Measurements from ENCODE around the gene NECTIN1.

The NECTIN1 gene

DNA sequence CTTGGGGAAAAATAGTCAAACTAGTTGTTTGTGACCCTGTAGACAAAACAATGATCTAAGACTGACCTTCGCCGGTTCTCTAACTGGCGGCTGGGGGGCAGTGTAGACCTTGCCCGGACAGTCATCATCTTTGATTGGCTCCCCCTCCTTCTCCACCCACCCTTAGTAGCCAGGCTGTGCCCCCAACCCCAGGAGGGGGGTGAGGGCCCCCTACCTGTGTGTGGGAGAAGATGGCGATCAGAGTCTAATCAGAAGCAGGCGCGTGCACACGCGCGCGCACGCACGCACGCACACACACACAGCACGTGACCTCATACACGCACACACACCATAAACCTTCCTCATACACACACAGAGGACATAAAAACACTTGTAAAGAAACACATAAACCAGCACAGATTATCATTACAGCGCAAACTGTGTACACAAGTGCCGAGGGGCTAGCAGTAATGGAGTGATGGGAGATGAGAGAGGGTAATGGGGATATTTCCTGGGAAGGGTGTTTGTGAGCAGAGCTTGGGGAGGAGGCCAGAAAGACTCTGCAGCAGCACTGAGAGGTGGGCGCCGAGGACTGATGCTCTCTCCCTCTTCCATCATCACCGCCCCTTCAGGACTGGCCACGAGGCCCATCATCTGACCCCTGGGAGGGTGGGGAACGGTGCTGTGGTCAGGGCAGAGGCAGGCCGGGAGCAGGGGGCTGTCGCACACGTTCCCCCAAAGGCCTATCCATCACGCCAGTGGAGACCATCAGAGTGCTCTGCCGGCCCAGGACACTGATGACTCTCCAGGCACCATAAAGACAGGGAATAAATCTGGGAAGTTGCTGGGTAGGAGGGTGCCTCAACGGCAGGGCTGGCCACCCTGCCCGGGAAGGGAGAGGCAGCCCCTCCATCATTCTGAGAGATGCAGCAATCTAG, 12.2 kb downstream of the NECTIN1 start:
- Mint-ChIP-seq H3K9me3 (no peaks in the 10 kb centered on the region), H3K4me3 (no peak overlapping the region), H3K27ac (no peak overlapping the region)

DNA sequence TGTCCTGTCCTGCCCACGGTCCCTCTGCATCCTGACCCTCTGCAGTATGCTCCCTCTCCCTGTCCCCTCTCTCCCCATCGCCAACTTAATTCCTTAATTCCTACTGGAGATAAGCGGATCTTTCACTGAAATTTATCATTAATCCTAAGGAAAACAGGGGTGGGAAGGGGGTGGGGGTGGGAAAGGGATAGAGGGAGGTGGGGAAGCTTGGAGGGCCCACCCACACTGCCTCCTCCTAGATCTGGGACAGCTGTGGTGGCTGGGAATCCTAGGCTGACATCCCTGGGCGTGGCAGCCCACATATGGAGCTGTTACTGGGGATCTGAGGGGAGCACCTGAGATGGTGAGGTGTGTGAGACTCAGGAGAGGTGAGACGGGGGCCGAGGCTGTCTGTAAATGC, 14.4 kb downstream of the NECTIN1 start:
- H3K36me3 Mint-ChIP-seq (ENCODE audit: low read depth), result no peaks in the 10 kb centered on the region

More for the DNA sequence above, 12.2 kb downstream of the NECTIN1 start:
- Mint-ChIP-seq H3K27me3 (ENCODE audit: low read depth) (peaks cover under 1% of the 10 kb centered on the region), H3K36me3 (ENCODE audit: low read depth) (no peaks in the 10 kb centered on the region), H3K4me1 (ENCODE audit: low read depth) (no peaks in the 10 kb centered on the region)

DNA sequence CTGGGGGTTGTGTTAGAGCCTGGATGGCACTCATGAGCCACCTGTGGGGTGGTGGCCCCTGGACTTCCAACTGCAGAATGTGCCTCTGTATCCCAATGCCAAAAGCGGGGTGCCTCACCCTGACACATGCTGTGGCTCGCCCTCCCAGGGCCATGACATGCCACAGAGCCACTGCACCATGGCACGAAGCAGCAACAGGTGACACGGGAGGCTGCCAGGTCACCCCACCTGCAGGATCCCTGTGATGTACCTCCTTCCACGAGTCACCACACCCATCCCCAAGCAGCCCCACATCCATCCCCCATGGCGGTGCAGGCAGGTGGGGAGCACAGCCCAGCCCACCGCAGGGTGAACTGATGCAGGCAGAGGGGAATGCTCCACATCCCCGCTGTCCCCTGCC, 14.8 kb downstream of the NECTIN1 start:
- Mint-ChIP-seq H3K27ac (no peak overlapping the region), H3K4me1 (ENCODE audit: low read depth) (no peaks in the 10 kb centered on the region), H3K27me3 (ENCODE audit: low read depth) (peaks cover 17% of the 10 kb centered on the region), H3K4me3 (no peak overlapping the region), H3K9me3 (no peaks in the 10 kb centered on the region), H3K36me3 (ENCODE audit: low read depth) (no peaks in the 10 kb centered on the region)

More for the DNA sequence above, 14.4 kb downstream of the NECTIN1 start:
- peaks cover 16% of the 10 kb centered on the region for H3K27me3 Mint-ChIP-seq (ENCODE audit: low read depth)
- no peak overlapping the region for H3K4me3 Mint-ChIP-seq
- H3K9me3 Mint-ChIP-seq, result no peaks in the 10 kb centered on the region
- no peaks in the 10 kb centered on the region for H3K4me1 Mint-ChIP-seq (ENCODE audit: low read depth)
- no peak overlapping the region for H3K27ac Mint-ChIP-seq

DNA sequence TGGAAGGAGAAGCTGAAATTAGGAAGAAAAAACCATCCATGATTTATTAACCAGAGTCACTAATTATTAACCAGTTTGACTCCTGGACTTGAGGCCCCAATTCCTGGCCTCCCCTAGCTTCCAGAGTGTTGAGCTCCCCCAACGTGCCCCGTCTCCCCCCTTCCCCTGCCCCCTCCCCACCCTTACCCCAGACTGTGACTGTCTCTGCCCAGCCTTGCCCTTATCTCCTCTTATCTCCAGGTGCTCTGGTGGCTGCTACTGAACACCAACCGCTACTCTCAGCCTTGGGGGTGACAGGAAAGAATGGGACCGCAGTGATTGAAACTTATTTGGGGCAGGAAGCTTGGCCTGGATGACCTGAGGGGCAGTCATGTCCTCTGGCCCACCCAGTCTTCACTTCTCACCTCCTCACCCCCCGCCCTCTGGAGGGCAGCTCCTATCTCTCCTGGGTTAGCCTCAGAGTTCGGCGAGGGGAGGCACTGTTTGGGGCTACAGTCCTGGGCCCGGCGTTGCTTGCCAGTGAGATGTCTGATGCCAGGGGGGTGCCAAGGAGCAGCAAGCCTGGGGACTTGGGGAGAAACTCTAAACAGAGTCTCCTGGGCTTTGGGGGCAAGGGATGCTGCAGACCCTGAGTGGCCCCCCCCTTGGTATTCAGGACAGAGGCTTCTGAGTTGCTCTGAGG, 15.5 kb downstream of the NECTIN1 start:
- Mint-ChIP-seq H3K27me3 (ENCODE audit: low read depth) (peaks cover 23% of the 10 kb centered on the region), H3K4me3 (no peak overlapping the region), H3K4me1 (ENCODE audit: low read depth) (no peaks in the 10 kb centered on the region), H3K27ac (no peak overlapping the region), H3K36me3 (ENCODE audit: low read depth) (no peaks in the 10 kb centered on the region), H3K9me3 (no peaks in the 10 kb centered on the region)

DNA sequence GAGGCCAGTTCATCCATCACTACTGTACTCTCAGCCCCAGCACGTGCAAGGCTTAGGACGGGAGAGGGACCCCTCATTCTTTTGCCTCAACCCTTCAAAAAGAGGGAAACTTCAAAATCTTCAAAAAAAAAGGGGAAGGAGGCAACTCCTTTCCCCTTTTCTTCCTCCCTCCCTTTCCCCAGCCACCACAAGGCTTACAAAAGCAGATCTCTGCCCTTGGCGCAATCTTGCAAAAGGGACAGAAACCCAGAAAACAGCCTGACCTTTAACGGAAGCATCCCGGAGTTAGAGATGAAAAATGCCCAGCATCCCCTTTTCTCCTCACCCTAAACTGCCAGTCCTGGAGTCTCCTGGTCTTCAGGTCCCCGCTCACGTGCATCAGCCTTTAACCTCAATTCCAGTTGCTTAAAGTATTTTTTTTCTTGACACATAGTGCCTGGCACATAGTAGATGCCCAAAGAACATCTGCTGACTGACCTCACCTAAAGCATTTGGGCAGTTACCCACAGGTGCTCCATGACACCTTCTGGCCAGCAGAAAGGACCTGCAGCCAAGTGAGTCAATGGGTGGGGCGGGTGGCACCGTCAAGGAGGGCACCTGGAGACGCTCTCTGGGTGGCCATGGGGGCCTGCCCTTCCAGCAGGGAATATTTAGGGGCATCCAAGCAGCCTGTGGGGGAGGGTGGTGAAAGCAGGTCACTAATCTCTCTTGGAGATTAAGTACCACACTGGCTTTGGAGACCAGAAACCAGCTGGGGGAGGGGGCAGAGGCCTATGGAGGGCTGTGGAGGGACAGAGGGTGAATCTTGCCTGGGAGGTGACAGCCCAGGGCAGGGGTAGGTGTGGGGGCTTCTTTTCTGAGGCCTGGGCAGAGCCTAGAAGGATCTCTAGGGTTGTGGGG, 16.3 kb downstream of the NECTIN1 start:
- no peaks in the 10 kb centered on the region for H3K36me3 Mint-ChIP-seq (ENCODE audit: low read depth)
- no peaks in the 10 kb centered on the region for H3K9me3 Mint-ChIP-seq
- no peaks in the 10 kb centered on the region for H3K4me1 Mint-ChIP-seq (ENCODE audit: low read depth)
- peaks cover 30% of the 10 kb centered on the region for H3K27me3 Mint-ChIP-seq (ENCODE audit: low read depth)
- no peak overlapping the region for H3K27ac Mint-ChIP-seq
- no peak overlapping the region for H3K4me3 Mint-ChIP-seq

DNA sequence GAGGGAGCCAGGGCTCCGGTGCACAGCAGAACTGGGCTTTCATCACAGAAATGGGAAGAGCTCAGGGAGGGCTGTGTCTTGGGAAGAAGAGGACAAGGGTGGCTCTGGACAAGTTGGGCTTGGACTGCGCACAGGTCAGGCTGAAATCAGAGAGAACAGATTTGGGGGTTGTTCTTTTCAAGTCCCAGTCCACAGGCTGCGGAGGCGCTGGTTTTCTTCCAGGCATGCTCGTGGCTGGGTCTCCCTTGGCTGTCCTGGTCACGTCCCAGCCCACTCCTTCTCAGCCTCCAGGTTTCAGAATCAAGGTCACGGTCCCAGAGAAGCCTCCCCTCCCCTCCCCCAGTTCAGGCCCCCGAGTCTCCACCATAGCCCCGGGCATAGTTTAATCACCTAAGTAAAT, 17.0 kb downstream of the NECTIN1 start:
- H3K36me3 Mint-ChIP-seq (ENCODE audit: low read depth), result no peaks in the 10 kb centered on the region
- H3K27me3 Mint-ChIP-seq (ENCODE audit: low read depth), result peaks cover 37% of the 10 kb centered on the region
- H3K9me3 Mint-ChIP-seq, result no peaks in the 10 kb centered on the region
- no peaks in the 10 kb centered on the region for H3K4me1 Mint-ChIP-seq (ENCODE audit: low read depth)
- H3K27ac Mint-ChIP-seq, result no peak overlapping the region
- H3K4me3 Mint-ChIP-seq, result no peak overlapping the region

DNA sequence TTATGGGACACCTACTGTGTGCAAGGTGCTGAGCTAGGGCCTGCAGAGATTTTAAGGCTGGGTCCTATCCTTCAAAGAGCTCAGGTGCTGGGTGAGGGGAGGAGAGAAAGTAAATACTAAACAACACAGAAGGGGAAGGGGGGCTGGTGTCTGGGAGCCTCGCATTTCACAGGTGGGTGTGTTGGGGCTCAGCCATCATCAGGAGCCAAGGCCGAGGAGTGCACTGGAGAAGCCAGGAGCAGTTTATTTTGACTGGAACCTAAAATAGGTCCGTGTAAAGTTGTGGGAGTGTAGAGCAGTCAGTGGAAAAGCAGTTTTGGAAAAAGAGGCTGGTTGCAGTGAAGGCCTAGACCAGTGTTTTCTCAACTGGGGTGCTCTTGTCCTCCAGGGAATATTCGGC, 17.5 kb downstream of the NECTIN1 start:
- Mint-ChIP-seq H3K4me3 (no peak overlapping the region), H3K4me1 (ENCODE audit: low read depth) (no peaks in the 10 kb centered on the region), H3K36me3 (ENCODE audit: low read depth) (no peaks in the 10 kb centered on the region), H3K27ac (no peak overlapping the region), H3K27me3 (ENCODE audit: low read depth) (peaks cover 37% of the 10 kb centered on the region), H3K9me3 (no peaks in the 10 kb centered on the region)

DNA sequence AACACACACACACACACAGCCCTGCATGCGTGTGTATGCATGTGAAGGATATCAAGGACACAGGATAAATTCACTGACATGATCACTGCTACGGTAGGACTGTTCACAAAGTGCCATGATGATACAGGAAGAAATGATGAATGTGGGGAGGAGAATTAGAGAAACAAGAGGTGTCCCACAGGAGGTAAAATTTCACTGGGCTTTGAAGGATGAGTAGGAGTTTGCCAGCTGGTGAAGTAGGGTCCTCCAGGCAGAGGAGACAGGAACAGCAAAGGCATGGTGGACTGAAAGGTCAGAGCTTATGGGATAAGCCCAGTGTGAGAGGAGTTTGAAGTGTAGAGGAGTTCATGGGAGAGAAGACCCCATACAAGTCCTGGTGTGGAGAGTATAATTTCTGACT, 18.6 kb downstream of the NECTIN1 start:
- no peak overlapping the region for H3K4me3 Mint-ChIP-seq
- no peaks in the 10 kb centered on the region for H3K36me3 Mint-ChIP-seq (ENCODE audit: low read depth)
- H3K27ac Mint-ChIP-seq, result no peak overlapping the region
- no peaks in the 10 kb centered on the region for H3K4me1 Mint-ChIP-seq (ENCODE audit: low read depth)
- no peaks in the 10 kb centered on the region for H3K9me3 Mint-ChIP-seq
- H3K27me3 Mint-ChIP-seq (ENCODE audit: low read depth), result peaks cover 39% of the 10 kb centered on the region

DNA sequence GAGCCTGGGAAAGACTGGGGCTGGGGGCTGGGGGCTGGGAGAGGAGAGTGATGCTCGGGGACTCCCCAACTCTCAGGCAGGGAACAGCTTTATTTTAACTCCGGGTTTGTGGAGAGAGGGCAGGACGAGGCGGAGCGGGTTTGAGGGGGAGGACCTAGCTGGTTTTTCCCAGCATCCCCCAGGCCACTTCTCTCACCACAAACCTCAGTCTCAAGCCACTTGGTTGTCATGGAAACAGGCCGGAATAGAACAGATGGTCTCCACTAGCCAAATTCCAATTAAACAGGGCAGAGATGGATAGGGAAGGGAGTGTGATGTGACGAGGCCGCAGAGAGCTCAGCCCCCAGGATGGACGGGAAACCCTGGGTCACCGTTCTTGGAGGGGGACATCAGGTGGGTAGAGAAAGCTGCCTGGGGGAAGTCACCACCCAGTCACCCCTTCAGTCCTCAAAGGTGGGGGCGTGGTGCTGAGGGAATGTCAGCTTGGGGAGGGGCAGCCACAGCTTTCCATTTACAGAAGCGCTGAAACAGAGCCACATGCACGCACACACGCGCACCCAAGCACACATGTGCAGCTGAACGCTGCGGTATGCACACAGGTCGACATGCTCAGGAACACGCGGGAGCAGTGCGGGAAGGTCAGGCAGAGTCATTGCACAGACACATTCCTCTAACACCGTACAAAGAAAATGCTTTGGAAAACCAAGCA, 19.2 kb downstream of the NECTIN1 start:
- Mint-ChIP-seq H3K27me3 (ENCODE audit: low read depth) (peaks cover 42% of the 10 kb centered on the region), H3K36me3 (ENCODE audit: low read depth) (no peaks in the 10 kb centered on the region), H3K9me3 (no peaks in the 10 kb centered on the region), H3K4me3 (no peak overlapping the region), H3K27ac (no peak overlapping the region), H3K4me1 (ENCODE audit: low read depth) (no peaks in the 10 kb centered on the region)

DNA sequence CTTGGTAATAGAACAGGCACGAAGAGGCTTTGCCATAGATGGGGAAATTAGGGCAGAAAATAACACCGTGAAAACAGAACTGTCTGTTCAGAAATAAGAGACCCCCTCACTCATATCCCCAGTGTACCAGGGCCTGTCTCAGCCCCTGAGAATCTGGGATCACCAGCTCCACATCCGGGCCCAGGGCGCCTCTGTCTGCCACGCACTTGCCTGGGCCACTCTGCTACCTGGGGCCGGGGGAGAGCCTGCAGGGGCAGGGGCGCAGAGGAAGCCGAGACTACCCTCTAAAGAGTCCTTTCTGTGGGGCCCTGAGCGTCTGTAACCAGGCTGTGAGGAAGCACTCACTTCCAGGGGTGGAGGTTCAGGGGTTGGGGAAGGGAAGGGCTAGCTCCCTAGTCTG, 19.8 kb downstream of the NECTIN1 start:
- Mint-ChIP-seq H3K36me3 (ENCODE audit: low read depth) (no peaks in the 10 kb centered on the region), H3K9me3 (no peaks in the 10 kb centered on the region), H3K27ac (no peak overlapping the region), H3K4me1 (ENCODE audit: low read depth) (no peaks in the 10 kb centered on the region), H3K4me3 (no peak overlapping the region), H3K27me3 (ENCODE audit: low read depth) (peaks cover 42% of the 10 kb centered on the region)

DNA sequence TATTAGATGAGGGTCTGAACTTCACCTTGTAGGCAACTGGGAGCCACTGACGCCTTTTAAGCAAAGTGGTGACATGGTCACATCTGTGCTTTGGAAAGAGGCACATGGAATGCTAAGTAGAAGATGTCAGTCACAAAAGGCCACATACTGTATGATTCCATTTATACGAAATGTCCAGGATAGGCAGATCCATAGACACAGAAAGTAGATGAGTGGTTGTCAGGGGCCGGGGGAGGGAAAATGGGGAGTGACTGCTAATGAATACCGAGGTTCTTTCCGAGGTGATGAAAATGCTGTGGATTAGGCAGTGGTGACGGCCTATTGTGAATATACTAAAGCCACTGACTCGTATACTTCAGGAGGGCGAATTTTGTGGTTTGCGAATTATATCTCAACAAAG, 20.6 kb downstream of the NECTIN1 start:
- Mint-ChIP-seq H3K27ac (no peak overlapping the region), H3K36me3 (ENCODE audit: low read depth) (no peaks in the 10 kb centered on the region), H3K4me3 (no peak overlapping the region), H3K27me3 (ENCODE audit: low read depth) (peaks cover 42% of the 10 kb centered on the region), H3K4me1 (ENCODE audit: low read depth) (no peaks in the 10 kb centered on the region), H3K9me3 (no peaks in the 10 kb centered on the region)

DNA sequence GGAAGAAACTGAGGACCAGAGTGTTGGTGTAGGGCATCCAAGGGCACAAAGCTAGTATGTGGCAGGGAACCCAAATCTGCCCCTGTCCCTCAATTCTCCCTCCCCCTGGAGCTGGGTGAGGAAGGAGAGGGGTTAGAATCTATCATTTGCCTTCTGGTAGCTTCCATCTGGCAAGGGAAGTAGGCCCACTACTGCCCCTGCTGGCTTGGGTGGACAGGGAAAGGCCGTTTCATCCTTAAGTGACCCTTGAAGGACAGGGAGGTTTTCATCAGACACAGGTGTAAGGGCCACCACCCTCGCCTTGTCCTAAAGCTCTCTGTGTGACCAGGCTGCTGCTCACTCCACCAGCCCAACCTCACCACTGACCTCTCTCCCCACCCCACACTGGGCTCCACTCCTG, 22.1 kb downstream of the NECTIN1 start:
- Mint-ChIP-seq H3K9me3 (no peaks in the 10 kb centered on the region), H3K27ac (no peak overlapping the region), H3K4me3 (no peak overlapping the region), H3K27me3 (ENCODE audit: low read depth) (peaks cover 42% of the 10 kb centered on the region), H3K4me1 (ENCODE audit: low read depth) (no peaks in the 10 kb centered on the region), H3K36me3 (ENCODE audit: low read depth) (no peaks in the 10 kb centered on the region)

DNA sequence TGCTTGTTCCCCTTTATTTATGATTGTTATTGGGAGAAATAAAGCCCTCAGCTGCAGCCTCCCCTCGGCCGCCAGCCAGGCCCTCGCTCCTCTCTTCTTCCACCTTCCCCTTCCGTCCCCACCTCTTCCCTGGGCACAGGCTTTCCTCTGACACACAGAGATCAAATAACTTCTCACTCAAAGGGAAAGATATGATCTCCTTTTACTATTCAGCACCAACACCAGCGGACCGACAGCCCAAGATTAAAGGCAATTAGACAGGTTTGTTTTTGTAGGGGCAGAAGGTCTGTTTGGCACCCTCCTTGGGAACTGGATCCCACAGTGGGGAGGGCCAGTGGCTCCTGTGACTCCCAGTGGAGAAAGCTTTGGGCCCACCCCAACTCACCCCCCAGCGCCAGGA, 23.0 kb downstream of the NECTIN1 start:
- H3K4me1 Mint-ChIP-seq (ENCODE audit: low read depth), result no peaks in the 10 kb centered on the region
- no peak overlapping the region for H3K27ac Mint-ChIP-seq
- no peaks in the 10 kb centered on the region for H3K36me3 Mint-ChIP-seq (ENCODE audit: low read depth)
- peaks cover 39% of the 10 kb centered on the region for H3K27me3 Mint-ChIP-seq (ENCODE audit: low read depth)
- H3K4me3 Mint-ChIP-seq, result no peak overlapping the region
- H3K9me3 Mint-ChIP-seq, result no peaks in the 10 kb centered on the region

DNA sequence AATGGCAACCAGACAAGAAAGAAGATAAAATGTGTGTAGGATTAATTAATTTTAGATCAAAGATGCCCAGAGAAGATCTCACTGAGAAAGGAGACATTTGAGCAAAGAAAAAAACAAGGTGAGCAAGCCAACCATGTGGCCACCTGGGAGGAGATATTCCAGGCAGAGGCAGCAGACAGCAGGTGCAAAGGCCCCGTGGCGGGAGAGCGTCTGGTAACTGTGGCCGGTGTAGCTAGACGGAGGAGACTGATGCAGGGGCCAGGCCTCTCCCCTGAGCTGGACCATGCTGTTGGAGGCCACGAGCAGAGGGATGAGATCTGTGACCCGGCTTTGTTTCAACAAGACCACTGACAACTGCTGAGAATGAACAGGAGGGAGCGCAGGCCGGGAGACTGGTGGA, 23.6 kb downstream of the NECTIN1 start:
- H3K9me3 Mint-ChIP-seq, result no peaks in the 10 kb centered on the region
- H3K36me3 Mint-ChIP-seq (ENCODE audit: low read depth), result no peaks in the 10 kb centered on the region
- no peak overlapping the region for H3K27ac Mint-ChIP-seq
- H3K4me3 Mint-ChIP-seq, result no peak overlapping the region
- H3K4me1 Mint-ChIP-seq (ENCODE audit: low read depth), result no peaks in the 10 kb centered on the region
- H3K27me3 Mint-ChIP-seq (ENCODE audit: low read depth), result peaks cover 34% of the 10 kb centered on the region
